SIG-M5 treated with dmso at 0.1 percent for 504 hours (cell line): ENCODE measurements around the gene CPE.

Source experiments
- DNase-seq: peaks from one replicate; lab custom pipeline; 2025; ENCODE audit not compliant: unreplicated experiment; lab: John Stamatoyannopoulos, UW

The CPE gene

DNA sequence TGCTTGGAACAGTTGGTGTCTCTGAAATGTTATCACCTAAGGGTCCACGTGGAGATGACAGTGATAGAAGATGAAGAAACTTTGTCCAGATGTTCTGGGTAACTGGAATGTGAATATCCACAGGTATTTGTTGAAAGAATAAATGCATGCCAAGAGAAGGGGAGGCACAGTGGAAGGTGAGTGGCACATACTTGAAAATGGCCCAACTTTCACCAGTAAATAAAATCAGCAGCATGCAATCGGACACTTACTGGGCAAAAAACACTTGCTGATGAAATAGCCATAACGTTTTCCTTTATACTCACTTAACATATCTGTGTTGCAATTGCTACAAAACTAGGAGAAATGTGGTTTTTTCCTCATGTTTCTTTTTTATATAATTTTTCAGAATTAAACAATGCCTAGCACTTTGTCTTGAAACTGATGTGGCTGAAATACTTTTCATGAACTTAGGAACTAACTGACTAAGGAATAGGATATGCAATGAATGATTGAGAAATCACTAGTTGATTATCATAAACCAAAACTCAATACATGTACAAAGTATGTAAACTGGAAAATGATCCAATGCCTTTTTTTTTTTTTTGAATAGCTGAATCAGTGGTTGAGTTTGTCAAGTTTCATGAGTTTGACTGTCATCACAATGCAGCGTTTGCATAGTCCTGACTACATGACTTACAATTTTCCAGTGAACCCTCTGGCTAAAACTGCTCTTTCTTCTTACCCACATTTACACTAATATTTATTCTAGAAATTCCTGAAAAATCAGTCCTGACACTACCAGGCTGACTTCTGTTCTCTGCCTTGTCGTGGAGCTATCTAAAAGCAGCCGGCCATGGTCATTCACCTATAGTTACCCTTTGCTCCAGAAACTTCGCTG lies 127.4 kb downstream of the CPE start:
- DNase-seq = no peak

DNA sequence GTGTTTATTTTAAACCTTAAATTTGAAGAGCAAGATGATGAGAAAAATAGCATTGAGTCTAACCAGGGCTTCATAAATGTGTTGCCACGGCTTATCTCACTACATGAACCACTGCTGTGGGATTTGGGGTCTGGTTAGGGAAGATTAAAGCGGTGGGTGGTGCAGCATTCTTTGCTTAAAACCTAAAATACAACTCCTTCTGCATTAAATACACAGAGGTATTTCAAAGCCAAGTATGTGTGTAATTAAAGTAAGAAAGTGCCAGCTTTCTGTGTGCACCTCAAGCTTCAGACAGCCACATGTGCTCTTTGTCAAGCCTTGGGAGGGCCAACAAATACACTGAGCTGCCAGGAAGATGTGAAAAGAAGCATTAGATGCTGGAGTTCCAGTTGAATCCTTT lies 128.0 kb downstream of the CPE start:
- DNase-seq = no peak

DNA sequence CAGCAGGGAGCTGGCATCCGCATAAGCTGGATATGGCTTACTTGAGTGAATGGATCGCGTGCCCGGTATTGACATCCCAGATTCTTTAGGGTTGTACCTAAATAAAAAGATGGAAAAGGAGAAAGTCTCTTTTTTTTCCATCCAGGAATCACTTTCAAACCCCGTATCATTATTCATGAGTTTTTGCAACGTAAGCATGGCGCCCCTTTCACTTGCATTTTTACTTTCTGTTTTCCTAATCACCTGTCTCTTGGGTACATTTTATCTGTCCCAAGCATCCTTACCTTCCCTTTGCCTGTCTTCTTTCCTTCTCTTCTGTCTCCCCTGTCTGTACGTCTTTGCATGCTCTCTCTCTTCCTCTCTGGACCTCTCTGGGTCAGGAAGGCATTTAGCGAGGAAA lies 128.6 kb downstream of the CPE start:
- no peak for DNase-seq

DNA sequence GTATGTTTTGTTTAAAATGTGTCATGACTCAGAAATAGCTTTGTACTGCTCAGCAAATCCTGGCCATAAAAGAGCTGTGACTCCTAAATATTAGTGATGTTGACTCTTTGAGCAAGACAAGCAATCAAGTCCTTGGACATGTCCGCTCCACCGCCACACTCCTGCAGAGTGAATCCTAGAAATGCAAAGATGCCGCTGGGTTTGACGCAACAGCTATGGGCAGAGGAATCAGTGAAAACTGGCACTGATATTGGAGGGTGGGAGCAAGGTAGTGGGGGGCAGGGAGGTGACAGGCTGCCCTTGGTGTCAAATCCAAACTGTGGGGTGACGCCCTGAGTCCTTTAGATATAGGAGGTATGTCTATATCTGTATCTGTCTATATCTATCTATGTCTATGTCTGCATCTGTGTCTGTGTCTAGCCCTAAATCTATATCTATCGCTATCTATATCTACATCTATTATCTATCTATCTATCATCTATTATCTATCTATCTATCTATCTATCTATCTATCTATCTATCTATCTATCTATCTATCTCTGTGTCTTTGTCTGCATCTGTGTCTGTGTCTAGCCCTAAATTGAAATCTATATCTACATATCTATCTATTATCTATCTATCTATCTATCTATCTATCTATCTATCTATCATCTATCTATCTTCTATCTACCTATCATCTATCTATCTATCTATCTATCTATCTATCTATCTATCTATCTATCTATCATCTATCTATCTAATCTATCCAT lies 129.7 kb downstream of the CPE start:
- DNase-seq = no peak

DNA sequence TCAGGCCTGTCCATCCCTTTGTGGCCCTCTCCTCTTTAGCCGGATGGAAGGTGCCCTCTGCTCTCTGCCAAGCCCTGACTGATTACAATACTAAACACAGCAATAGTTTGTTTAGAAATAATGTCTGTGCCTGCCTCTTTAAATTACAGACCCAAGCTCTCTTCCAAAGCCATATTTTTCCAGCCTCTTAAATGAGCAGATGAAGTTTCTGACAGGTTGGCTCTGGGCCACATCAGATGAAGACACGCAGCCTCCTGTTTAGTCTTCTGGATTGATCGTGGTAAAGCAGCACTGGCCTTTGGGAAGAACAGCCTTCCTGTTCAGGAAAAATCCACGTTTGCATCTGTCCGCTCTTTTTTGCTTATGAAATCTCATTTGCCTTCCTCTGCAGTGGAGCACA lies 133.6 kb downstream of the CPE start:
- no peak for DNase-seq

DNA sequence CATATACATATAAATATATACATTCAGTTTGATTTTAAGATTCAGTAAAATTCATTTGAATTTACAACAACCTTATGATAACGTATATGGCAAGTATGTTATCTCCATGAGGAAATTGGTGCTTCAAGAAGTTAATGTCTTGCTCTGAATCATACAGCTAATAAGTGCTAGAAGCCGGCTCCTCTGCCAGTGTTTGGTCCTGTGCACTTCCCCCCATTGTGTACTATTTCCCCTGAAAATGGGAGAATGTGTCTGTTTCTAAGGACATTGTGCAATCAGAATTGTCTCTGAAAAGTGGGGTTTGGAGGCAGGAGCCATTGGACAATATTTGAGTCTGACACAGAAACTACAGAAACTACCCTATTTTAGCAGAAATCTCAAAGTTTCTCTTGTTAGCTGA lies 135.9 kb downstream of the CPE start:
- DNase-seq = no peak

DNA sequence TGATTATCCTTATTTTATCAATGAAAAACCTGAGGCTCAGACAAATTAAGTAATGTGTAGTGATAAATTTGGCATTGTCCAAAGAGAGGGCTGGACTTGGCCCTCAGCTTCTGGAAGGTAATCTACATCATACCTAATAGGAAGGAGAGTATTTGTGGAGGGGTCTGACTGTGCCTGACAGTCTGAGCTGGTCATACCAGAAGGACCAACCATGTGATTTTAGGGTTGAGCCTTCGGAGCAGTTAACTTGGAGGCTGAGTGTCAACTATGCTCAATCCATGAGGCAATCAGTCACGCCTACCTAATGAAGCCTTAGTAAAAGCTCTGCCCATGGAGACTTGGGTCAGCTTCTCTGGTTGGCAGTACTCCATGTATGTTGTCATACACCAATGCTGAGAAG lies 136.4 kb downstream of the CPE start:
- no peak for DNase-seq

DNA sequence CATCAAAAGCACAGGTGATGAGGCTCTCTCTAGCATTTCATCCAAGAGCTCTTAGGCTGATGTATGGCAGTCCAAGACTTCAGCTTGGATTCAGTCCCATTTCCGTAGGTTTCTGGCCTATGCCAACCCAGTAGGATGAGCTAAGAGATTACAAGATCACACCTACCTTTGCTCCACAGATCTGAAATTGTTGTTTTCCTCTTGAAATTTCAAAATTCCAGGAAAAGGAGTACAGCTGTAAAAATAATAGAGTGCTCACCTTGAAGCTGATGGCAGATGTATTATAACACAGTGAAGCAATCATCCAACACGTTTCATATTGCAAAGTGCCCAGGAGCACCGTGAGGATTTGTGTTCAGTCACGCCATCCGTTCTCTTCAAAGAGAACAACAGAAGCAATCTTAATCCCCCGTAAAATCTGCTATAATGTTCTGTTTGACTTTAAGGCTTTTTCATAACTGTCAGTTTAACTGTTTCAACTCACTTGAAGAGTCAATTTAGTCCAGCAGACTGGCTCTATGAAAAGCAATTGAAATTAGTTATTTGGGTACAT lies 137.5 kb downstream of the CPE start:
- no peak for DNase-seq

DNA sequence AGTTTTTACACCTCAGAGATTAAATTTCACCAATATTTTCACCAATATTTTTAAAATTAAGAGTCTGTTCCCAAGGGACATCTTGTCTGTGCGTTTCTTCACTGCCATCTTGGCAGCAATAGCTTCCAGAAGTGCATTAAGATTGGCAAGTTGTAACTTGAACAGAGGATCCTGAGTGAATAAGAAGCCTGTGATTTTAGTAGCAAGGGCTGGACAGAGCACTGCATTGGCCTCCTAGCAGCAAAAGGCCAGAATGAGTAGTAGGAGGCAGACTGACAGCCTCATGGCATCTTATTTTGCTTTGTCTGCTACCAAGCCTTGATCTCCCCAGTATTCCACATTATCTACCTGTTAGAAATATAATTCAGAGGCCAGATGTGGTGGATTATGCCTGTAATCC lies 138.4 kb downstream of the CPE start:
- DNase-seq = no peak

DNA sequence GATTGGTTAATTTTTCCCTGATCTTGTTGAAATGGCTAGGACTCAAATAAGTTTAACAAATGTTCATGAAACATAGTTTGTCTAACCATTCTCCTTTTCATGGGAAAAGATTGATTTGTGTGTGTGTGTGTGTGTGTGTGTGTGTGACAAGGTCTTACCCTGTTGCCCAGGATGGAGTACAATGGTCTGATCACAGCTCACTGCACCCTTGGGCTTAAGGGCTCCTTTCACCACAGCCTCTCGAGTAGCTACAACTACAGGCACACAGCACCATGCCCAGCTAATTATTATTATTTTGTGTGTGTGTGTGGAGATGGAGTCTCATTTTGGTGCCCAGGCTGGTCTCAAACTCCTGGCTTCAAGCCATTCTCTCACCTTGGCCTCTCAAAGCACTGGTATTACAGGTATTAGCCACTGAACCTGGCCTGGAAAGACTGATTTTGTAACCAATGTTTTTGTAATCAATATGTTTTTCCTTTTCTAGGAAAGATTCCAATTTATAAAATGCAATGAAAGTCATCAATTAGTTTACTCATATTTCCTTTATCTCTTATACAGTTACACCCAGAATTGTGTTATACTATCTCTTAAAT lies 139.3 kb downstream of the CPE start:
- no peak for DNase-seq

DNA sequence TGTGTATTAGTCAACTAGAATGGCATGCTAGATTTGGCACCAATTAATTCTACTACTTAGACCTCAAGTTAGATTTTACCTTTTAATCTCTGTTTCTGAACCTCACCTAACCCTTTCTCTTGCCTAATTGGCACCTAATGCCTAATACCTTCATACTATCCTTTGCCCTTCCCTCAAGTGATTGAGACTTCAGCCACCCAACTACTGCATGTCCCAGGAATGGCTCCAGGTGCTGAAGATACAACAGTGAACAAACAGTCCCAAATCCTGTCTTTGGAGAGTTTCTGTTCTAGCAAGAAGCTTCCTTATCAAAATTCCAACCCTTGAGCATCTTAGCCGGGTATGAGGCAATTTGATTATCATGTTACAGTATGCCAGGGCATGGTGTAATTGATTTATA lies 139.9 kb downstream of the CPE start:
- DNase-seq = no peak

DNA sequence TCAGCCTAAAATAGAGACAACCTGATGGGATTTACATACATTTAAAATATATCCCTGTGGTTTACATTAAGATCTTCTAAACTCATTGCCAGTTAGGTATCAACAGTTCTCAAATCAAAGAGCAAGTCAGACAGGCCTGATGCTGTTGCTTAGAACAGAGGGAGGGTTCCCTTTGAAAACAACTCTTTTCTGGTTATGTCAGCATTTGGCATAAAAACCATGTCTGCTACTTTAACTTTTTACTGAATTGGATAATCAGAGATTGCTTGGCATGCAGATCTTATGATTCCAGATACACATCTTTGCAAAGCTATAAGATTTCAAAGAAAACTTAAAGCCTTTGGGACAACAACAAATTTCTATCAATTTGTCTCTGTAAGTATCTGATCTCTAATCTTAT lies 140.8 kb downstream of the CPE start:
- DNase-seq = no peak

DNA sequence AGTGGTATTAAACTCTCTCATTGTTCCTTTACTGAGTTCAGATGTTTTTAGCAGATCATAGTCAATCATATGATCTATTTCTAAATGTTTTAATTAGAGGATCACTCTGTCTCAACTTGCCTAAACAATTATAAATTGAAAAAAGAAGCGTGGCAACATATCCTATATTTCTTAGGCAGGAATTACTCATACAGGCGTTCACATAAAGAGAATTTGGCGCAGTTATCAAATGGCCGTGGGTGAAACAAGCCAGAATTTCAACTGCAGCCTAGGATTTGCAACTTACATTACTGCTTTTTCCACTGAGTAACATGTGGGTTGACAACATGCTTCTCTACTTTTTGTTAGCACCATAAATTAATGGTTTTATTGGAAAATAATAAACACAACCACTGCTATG lies 141.3 kb downstream of the CPE start:
- no peak for DNase-seq

DNA sequence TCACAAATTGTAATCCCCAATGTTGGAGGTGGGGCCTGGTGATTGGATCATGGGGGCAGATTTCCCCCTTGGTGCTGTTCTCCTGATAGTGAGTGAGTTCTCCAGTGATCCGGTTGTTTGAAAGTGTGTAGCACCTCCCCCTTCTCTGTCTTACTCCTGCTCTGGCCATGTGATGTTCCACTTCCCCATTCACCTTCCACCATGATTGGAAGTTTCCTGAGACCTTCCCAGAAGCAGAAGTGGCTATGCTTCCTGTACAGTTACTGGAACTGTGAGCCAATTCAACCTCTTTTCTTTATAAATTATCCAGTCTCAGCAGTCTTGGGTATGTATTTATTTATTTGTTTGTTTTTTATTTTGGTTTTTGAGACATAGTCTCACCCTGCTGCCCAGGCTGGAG lies 143.2 kb downstream of the CPE start:
- DNase-seq = no peak

DNA sequence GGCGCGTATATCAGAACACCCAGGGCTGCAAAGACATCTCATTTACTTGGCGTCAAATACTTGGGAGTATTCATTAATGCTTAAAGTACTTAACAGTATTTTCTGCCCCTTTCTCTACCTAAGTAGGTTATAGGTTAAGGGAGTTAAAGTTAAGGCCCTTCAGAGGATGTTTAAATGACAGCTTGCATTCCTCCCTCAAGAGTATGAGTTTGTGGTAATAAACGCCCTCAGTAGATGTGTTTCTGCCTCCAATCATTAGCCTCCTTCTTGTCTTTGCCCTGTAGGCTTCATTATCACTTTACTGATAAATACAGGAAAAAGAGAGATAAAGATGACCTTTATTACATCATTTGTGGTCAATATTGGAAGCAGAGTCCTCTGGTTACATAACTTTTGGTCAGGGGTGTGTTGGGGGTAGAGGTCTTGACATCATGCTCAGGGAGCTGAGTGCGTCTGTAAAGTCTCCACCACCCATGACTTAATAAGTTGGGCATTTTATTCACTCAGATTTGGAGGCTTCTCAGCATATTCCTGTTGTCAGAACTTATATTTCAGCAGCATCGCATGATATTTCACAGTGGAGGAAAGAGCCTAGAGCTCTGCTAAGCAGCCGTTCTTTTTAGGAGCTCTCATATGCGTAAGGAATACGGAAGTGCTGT lies 145.9 kb downstream of the CPE start:
- no peak for DNase-seq

DNA sequence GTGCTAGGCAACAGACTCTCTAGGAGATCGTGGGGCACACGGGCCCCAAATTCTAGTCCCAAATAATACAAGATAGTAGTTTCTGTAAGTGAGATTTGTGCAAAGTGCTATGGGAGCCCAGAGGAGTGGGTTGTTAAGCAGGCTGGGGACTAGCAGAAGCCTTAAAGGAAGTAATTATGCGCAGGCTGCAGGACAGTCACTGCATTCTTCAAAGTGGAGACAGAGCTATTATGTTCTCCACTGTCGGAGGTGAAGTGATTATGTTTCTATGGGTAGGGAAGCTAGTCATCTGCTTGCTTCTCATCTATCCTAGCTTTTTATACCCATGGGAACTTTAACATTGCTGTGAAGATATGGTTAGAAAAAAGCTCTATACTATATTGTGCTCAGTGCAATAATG lies 154.2 kb downstream of the CPE start:
- DNase-seq = no peak

DNA sequence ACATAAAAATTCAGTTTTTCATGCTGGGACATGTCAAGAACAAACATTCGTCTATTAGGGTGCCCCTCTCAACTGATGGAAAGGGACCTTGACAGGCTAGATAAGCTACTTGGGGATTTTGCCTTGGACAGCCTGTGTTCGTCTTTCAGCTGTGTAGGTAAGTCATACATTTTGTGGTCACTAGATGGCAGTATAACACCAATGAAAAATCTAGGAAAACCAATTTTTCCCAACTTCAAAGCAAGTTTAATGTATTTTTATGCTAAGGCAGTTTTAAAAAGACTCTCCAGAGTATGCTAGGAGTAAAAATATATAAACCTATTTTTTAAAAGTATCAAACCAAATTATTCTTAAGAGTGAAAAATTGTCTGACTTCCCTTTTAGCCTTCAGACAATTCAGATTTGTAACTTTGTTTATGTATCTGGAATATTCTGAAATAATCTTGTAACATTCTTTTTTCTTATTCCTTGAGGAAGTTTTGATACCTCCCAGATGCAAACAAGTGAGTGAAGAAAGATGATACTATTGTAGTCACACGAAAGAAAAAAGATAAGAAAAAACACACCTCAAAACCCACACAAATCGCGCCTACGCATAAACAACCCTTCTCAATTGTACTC lies 158.3 kb downstream of the CPE start:
- DNase-seq = peak; percentile 28

DNA sequence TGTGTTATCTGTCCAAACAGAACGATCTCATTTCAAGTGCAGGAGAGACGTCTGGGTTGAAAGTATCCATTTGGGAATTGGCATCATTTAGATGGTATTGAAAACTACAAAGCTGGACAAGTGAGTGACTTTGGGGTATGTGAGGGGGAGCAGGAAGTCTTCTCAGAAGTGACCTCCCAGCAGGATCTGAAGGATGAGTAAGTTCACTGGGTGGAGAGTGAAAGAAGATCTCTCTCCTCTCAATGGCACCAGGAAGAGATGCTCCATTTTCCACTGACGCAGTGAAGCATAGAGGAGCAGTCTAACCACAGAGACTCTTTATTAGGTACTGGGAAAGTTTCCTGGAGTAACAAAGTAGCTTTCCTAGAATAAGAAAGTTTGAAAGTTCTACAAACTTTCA lies 161.0 kb downstream of the CPE start:
- DNase-seq = no peak

DNA sequence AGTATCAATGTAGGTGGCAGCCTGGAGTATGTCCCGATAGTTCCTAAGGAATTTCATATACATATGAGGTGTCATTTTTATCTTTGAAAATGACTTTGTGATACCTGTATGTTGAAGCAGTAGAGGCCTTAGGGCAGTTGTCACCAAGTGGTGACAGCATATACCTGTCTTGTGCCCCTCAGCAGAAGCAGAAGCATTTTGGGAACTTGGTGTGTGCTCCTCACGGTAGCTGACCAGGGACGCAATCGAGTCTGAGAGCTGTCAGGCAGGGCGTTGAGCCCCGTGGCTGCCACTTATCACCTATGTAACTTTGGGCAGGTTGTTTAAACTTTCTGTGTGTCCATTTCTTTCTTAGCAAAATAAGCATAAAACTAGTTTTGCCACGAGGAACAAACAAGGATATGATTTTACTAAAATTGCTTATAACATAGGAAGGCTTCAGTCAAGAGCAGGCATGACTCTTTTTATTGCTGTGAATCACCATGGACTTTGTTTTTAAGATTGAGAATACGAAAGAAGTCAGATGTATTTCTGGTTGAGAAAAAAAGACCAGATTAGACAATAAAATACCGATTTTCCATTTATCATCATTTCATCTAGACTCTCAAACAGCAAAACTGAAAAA lies 161.5 kb downstream of the CPE start:
- no peak for DNase-seq

DNA sequence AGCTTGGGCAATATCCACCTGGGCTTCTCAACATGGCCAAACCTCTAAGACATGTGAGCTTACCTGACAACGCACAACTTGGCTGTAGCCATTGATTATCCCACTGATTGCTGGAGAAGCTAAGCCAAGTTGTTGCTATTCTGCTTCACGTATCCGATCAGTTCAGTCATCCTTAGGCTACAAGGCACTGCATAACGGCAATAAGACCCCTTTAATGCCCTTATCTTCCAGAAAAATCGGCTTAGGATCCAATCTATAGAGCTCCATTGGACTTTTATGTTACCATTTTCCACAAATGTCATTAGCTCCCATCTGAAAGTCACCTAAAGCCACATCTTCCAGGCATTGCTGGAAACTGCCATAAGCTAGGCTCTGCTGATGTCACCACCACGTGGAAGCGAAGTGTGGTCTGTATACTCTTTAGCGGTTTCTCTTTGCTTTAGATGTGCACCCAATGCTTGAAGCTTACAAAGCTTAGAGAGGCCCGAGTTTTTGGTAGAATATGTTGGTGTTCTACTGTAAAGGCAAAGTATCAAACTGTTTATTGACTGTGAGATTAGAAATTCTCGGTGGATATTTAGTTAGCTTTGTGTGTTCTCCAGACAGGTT lies 163.1 kb downstream of the CPE start:
- no peak for DNase-seq
